Hippocampal formation (tissue), 2 donors: Measurements from ENCODE around the gene OR5AL1.
"Not testable (repeated sequence)": the region's sequence is repeated elsewhere in the genome, so short reads cannot be mapped to it uniquely, and the experiment has no call there.

Source experiments
- DNase-seq, 2 donors: peaks; one replicate each; lab custom pipeline; 2025; lab: John Stamatoyannopoulos, UW

Gene OR5AL1

DNA sequence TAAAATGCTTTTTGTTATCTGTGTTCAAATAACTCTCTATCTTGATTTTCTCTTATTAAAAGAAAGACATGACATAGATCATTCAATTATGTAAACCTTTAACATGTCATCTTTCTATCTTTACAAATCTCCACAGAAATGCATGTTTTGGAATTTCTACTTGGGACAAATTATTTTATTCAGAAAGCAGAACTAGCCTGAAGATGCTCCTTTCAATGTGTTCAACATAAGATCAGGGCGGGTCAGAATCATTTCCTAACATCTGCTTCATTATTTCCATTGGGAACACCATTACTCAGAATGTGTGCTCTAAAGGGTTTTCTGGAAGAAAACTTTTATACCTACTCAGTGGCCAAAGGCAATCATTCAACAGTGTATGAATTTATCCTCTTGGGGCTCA lies at the start of gene OR5AL1:
TSS of gene OR5AL1 (plus strand) at position 301 of the 400 bp plus-strand sequence.
- no peak for DNase-seq

DNA sequence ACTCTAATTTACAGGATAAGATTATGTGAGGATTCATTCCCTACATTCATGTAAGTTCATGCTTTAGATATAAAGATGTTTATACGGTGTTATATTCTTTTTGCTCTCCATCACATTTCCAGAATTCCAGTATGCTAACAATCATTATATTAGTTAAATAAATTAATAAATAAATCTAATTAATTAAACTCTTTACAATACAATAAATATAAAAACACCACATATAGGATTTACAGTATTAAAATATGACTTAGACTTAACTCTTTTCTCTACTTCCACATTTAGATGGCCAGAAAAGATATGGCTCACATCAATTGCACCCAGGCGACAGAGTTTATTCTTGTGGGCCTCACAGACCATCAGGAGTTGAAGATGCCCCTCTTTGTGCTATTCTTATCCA lies 37.2 kb upstream of the OR5AL1 start, which contains the start of gene OR8U1:
TSS of gene OR8U1 (plus strand) at position 301 of the 400 bp plus-strand sequence. CDS start at position 301, 0 bp downstream.
- no peak for DNase-seq

DNA sequence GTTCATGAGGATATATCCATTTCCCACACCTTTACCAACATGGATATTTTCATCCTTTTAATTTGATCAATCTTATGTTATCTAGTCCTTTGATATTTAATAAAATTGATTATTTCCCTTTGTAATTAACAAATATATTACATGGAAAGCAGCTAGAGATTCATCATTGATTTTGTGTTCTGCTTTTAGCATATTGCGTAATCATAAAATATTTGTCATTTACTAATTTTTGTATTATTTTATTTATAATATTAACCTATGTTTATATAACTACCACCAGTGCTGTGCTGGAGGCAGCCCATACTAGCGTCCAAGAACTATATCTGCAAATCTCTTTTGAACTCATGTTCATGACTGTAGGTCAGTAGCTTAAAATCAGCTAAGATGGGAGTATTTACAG lies 32.4 kb upstream of the OR5AL1 start:
- no peak for DNase-seq

GRCh38 chr11:56394381-56394780 lies 18.1 kb upstream of the OR5AL1 start:
- DNase-seq: no peak

DNA sequence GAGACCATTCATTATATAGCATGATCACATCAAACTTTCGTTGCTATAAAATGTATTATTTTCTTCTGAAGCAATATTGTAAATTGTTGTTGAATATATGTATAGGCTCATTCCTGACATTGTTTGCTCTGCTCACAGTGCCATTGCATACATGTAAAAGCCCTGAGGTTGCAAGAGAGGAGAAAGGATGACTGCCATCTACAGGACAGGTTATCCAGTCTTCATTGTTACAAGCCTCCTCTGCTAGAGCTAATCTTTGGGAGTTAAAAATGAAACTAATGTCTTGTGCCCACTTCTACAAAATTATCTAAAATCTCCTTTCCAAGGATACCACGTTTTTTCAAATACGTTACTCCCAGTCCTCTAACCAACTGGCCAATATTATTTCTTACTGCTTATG lies 16.4 kb upstream of the OR5AL1 start:
- no peak for DNase-seq

GRCh38 chr11:56401858-56402461 lies 10.5 kb upstream of the OR5AL1 start:
- DNase-seq: not testable (repeated sequence)

GRCh38 chr11:56404393-56404792 lies 8.1 kb upstream of the OR5AL1 start:
- no peak for DNase-seq

- DNase-seq: no peak
Observed at GRCh38 chr11:56410801-56411200, 1.7 kb upstream of the OR5AL1 start.

GRCh38 chr11:56453521-56453920 lies 41.0 kb downstream of the OR5AL1 start:
- no peak for DNase-seq

GRCh38 chr11:56457076-56457475 lies 44.6 kb downstream of the OR5AL1 start:
- DNase-seq: no peak
